ENCODE data around the gene SLC26A8.
"Not testable (repeated sequence)": the region's sequence is repeated elsewhere in the genome, so short reads cannot be mapped to it uniquely, and the experiment has no call there.

SLC26A8 gene

DNA sequence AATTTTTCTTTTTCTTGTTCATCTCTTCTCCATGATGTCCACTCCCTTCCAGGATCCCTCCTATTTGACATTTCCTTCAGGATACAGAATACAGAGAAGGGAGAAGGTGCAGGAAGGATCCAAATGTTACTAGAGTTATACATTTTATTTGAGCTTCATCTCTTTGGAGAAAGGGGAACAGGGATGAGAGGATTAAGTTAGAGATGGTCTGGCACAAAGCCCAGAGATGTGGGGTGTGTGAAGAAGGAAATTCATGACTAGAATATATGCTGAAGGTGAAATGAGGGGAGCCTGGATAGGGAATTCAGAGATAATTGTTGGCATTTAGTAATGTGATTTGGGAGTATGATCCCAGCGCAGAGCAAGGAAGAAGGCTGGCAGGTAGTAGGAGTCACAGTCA lies 81.1 kb downstream of the SLC26A8 start:
- no peak for DNase-seq (ENCODE audit: low read depth)

DNA sequence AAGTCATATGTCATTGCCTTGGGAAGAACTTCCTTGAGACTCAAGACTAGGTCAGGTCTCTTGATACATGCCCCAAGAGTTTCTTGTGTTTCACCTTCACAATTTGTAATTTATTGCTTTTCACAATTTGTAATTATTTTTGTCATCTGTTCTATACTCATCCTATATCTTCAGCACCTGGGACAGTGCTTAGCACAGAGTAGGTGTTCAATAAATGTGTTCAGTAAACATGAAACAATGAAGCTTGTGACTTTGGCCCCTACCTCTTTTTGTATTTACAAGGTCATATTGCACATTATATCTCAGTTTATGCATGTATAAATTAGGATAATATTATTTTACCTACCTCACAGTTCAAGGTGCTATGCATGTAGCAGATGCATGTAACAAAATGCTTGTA lies 82.1 kb downstream of the SLC26A8 start:
- no peak for DNase-seq (ENCODE audit: low read depth)

DNA sequence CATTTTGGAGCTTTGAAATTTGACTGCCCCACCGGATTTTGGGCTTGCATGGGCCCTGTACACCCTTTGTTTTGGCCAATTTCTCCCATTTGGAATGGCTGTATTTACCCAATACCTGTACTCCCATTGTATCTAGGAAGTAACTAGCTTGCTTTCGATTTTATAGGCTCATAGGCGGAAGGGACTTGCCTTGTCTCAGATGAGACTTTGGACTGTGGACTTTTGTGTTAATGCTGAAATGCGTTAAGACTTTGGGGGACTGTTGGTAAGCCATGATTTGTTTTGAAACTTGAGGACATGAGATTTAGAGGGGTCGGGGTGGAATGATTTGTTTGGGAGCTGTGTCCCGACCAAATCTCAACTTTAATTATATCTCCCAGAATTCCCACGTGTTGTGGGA lies 83.3 kb downstream of the SLC26A8 start:
- DNase-seq (ENCODE audit: low read depth), result not testable (repeated sequence)

DNA sequence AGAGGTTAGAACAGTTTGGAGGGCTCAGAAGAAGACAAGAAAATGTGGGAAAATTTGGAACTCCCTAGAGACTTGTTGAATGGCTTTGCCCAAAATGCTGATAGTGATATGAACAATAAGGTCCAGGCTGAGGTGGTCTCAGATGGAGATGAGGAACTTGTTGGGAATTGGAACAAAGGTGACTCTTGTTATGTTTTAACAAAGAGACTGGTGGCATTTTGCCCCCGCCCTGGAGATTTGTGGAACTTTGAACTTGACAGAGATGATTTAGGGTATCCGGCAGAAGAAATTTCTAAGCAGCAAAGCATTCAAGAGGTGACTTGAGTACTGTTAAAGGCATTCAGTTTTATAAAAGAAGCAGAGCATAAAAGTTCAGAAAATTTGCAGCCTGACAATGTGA lies 84.4 kb downstream of the SLC26A8 start:
- DNase-seq (ENCODE audit: low read depth), result not testable (repeated sequence)

DNA sequence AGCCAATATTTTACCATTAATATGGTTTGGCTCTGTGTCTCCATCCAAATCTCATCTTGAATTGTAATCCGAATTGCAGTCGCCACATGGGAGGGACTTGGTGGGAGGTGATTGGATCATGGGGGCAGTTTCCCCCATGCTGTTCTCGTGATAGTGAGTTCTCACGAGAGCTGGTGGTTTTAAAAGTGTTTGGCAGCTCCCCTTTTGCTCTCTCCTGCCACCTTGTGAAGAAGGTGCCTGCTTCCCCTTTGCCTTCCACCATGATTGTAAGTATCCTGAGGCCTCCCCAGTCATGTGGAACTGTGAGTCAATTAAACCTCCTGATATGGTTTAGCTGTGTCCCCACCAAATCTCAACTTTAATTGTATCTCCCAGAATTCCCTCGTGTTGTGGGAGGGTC lies 85.2 kb downstream of the SLC26A8 start:
- not testable (repeated sequence) for DNase-seq (ENCODE audit: low read depth)

DNA sequence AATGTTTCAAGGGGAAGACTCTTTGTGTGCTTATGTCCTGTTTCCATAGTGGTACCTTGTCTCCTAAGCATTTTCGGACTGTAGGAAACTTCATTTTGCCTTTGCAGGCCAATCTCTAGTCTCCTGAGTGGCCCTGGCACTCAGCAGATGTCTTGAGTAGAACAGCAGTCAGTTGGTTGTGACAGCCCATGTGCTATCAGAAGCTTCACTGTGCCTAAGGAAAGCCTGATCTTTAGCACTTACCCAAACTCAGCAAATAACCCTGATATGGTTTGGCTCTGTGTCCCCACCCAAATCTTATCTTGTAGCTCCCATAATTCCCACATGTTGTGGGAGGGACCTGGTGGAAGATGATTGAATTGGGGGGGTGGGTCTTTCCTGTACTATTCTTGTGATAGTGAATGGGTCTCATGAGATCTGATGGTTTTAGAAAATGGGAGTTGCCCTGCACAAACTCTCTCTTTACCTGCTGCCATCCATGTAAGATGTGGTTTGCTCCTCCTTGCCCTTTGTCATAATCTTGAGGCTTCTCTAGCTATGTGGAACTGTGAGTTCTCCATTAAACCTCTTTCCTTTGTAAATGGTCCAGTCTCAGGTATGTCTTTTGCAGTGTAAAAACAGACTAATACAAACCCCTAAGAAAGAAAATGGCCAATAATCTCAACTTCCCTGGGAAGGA lies 87.6 kb downstream of the SLC26A8 start:
- DNase-seq (ENCODE audit: low read depth), result no peak

DNA sequence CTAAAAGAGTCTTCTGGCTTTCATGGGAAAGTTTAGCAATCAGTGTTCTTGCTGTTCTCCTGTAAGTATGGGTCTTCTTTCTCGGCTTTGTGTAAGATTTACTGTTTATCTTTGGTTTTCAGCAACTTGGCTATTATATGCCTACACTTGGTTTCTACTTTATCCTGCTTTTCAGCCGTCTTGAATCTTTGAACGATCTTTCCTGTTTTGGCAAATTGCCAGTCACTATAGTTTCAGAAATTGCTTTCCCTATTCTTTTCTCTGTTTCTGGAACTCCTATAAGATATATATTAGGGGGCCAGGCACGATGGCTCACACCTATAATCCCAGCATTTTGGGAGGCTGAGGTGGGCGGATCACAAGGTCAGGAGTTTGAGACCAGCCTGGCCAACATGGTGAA lies 89.0 kb downstream of the SLC26A8 start:
- DNase-seq (ENCODE audit: low read depth), result no peak

DNA sequence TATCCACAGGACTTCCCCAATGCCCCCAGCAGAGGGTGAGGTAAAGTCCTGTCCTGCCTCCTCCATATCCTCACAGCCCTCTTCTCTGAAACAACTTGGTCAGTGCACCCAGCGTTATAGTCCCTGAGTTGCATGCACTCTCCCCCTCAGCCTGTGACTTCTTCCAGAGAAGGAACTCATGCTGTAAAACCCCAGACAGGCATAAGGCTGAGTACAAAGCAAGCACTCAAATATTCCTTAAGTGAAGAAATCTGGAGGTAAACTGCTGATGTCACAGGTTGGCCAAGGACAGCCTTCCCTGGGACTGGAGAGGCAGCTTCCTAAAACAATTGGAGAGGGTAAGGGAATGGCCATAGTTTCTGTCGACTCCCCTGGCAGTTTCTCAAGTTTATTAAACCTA lies 90.6 kb downstream of the SLC26A8 start:
- no peak for DNase-seq (ENCODE audit: low read depth)

DNA sequence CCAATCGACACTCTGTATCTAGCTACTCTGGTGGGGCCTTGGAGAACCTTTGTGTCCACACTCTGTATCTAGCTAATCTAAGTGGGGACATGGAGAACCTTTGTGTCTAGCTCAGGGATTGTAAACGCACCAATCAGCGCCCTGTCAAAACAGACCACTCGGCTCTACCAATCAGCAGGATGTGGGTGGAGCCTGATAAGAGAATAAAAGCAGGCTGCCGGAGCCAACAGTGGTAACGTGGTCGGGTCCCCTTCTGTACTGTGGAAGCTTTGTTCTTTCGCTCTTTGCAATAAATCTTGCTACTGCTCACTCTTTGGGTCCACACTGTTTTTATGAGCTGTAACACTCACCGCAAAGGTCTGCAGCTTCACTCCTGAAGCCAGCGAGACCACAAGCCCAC lies 92.6 kb downstream of the SLC26A8 start:
- not testable (repeated sequence) for DNase-seq (ENCODE audit: low read depth)

DNA sequence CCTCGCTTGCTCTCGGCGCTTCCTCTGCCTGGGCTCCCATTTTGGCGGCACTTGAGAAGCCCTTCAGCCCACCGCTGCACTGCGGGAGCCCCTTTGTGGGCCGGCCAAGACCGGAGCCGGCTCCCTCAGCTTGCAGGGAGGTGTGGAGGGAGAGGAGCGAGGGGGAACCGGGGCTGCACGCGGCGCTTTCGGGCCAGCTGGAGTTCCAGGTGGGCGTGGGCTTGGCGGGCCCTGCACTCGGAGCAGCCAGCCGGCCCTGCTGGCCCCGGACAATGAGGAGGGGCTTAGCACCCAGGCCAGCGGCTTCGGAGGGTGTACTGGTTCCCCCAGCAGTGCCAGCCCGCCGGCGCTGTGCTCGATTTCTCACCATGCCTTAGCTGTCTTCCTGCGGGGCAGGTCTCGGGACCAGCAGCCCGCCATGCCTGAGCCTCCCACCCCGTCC lies 93.3 kb downstream of the SLC26A8 start:
- no peak for DNase-seq (ENCODE audit: low read depth)

DNA sequence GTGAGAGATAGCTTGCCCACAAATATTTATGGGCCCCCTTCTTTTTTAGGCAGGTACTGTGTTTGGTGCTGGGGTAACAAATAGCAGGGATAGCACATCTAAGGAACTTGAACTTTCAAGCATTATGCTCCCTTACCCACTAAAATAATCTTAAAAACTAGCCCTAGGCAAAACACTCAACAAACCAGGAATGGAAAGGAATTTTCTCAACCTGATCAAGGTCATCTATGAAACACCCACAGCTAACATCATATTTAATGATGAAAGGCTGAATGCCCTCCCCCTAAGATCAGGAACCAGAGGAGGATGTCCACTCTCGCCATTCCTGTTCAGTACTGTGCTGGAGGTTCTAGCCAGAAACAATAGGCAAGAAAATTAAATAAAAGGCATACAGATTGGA lies 94.8 kb downstream of the SLC26A8 start:
- DNase-seq (ENCODE audit: low read depth), result no peak

DNA sequence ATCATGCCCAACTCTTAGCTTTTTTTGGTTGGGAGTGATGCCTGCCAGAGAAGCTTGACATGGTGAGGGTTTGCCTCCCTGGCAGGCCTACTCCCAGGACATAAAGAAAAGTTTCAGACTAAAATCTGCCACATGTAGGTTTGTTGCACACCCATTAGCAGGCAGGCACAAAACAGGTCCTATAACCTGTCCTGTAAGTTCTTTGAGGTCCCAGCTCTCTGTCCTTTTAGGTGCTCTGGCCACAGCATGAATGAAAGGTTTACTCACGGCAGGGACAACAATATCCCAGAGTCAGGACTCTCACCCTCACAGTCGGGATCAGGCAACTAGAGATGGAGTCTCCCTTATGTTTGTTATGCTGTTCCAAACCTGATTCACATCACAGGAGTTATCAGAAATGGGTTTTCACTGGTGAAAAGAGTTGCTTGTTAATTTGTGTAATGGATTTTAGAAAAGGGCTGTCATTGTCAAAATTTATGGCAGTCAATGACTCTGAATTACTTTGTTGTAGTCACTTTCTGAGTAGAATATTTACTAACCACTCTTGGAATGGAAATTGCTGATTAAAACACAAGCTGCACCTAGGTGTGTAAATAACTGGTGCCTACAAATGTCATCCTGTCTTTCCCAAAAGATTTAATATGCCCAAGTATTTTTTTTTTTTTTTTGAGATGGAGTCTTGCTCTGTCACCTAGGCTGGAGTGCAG lies 97.8 kb downstream of the SLC26A8 start:
- no peak for DNase-seq (ENCODE audit: low read depth)

DNA sequence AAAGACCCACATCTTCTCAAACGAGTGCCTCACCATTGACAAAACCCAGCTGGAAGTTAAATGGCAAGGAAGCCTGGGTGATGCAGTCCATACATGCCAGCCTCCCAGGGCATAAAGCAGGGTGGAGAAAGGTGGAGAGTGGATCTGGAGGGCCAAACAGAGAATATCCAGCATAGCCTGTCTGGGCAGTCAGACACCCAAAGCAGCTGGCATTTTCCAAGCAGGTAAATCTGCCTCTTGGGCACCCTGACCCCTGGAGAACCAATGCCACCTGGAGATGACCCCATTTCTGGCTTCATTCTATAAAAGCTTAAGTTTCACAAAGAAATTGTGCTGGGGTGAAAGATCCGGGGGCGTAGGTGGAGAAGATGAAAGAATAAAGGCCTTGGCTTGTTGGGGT lies 98.5 kb downstream of the SLC26A8 start:
- no peak for DNase-seq (ENCODE audit: low read depth)

DNA sequence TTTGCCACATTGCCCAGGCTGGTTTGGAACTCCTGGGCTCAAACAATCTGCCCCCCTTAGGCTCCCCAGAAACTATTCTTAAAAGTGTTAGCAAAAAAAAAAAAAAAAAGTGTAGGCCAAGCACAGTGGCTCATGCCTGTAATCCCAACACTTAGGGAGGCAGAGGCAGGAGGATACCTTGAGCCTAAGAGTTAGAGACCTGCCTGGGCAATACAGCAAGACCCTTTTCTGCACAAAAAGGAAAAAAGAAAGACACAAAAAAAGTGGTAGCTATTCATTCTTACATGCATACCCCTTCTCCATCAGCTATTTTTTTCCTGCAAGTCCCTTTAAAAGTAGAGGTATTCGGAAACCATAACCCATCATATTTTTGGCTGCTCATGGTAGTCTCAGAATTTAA lies 100.3 kb downstream of the SLC26A8 start:
- no peak for DNase-seq (ENCODE audit: low read depth)

DNA sequence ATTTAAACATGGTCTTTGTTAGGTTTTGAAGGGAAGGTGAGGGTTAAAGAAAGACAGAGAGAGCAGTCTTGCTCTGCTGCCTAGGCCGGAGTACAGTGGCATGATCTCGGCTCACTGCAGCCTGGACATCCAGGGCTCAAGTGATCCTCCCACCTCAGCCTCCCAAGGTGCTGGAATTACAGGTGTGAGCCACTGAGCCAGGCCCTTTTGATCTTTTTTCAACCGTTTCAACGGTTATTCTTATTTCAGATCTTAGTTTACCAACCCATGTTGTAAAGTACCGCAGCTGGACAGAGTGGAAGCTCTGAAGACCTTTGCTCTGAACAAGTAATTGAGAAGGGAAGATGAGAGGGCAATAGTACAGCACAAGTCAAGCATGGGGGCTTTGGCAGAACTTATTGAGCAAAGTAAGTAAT lies 102.3 kb downstream of the SLC26A8 start:
- no peak for DNase-seq (ENCODE audit: low read depth)

DNA sequence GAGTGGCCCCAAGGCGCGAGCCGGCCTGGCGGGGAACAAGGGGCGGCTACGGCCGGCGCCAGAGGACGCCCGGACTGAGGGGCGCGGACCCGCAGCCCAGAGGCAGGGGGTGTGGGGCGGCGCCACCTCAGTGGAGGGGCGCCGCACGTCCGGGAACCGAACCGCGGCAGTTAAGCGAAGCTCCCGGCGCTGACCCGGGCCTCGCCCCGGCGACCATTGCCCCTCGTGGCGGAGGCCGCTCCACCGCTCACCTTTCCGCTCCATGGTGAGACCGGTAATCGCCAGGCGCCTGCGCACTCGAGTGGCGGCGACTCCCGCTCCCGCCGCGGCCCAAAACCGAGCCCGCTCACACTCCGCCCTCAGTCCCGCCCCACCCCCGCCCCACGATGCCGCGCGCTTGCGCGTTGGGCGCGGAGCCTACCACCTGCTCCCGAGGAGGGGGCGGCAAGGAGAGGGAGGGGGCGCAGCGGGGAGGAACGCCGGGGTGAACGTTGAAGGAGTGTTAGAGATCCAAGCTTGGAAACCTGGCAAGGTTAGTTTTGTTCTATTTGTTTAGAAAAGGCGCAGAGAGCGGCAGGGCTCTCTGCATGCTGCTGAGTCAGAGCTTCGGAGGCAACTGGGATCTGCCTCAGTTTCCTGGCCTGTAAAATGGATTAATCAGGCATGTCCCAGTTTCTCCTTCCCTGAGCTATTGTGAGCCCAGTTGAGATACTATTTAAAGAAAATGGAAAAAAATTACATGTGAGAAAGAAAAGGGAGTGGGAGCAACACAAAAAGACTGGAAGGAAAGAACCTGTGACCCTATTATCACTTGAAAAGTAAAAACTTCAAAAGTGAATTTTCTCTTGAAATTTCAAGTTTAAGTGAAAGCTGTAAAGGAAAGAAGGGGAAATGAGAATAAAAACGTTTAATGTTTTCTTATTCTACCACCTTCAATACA lies 103.4 kb downstream of the SLC26A8 start, which contains the start of gene SRPK1:
SRPK1 (minus strand) TSS at position 306 of the 940 bp plus-strand sequence; CDS start at position 264, 42 bp downstream.
- DNase-seq (ENCODE audit: low read depth), result peak; percentile 73

DNA sequence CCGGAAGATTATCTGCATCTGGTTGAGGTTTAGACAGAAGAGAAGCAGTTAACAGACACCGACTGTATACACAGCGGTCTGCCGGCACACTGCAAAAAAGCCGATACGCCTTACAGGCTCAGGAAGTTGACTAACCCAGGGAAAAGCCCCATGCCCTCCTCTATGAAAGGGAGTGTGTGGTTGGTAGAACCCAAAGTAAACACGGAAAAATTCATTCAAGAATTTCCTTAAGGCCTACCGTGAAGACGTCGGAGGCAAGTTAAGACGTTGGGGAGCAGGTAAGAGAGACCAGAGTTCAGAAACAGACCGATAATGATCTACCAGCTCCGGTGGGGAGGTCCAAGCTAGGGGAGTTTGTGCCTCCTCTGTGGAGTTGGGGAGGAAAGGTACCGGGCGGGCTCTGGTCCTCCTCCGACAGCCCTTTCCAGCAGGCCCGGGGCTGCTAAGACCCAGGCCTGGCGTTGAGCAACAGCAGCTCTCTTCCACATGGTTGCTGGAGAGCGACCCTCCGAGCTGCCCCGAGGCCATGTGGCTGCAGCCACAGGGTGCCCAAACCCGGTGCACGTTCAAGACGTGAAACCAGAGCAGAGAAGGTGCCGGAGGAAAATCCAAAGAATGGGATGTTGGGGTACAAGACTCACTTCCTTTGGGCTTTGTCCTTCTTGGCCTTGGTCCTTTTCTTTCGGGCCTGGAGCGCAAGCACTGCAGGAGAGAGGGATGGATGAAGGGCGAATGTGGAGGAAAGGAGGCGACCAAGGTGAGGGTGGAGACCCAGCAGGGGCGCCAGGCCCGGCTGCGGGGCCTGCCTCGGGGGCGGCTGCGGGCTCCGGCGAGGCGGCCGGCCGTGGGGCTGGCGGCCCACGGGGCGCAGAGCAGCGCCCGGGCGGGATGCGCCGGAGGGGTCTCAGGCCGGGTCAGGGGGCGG lies 104.4 kb downstream of the SLC26A8 start:
- DNase-seq (ENCODE audit: low read depth), result peak; percentile 76

DNA sequence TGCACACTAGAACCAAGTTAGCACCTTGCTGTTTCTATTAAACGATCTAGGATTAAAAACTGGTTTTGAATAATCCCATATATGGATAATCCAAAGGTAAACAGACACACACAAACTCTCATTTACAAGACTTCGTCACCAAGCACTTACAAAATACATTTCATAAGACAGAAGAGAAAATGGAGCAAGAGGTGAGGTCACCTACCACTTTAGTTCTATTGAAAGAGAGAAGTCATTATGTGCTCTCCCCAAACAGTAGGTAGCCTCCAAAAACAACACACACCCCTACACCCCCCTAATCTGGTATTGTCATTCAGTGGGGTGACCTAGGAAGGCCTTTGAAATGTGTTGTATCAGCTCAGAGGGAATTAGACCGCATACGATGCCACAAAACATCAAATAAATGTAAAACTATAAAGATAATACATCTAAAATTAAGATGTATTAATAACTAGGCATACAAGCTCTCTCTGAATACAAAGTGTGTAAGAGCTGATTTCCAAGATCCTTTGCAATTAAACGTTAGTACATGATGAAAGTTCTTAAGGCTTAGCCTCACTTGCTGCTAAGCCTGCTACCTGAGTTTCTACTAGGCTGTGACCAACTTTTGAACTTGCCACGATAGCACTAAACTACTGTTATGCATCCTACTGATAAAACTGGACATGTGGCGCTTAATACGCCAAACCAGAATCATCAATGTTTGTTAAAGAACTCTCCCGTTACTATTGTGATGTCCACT lies 105.2 kb downstream of the SLC26A8 start:
- DNase-seq (ENCODE audit: low read depth), result peak; percentile 75

DNA sequence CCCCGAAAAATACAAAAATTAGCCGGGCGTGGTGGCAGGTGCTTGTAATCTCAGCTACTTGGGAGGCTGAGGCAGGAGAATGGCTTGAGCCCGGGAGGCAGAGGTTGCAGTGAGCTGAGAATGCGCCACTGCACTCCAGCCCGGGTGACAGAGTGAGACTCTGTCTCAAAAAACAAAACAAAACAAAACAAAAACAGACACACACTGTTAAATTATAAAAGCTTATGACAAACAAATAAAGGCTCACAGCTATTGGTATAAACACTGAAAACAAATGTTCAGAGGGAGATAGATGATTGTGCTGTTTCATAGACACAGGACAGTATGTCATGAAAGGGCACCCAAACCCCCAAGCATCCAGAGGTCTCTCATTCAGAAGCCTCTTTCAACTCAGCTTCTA lies 107.5 kb downstream of the SLC26A8 start:
- not testable (repeated sequence) for DNase-seq (ENCODE audit: low read depth)

DNA sequence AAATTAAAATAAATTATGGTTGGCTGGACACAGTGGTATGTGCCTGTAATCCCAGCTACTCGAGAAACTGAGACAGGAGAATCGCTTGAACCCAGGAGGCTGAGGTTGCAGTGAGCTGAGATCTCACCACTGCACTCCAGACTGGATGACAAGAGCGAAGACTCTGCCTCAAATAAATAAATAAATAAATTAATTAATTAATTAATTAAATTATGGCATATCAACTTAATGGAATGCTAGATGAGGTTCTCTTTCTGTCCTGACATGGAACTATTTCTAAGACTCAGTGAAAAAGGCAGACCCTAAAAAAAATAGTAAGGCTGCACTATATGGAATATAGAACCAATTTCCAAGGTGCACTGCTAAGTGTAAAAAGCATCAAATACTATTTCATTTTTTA lies 108.4 kb downstream of the SLC26A8 start:
- DNase-seq (ENCODE audit: low read depth), result no peak

DNA sequence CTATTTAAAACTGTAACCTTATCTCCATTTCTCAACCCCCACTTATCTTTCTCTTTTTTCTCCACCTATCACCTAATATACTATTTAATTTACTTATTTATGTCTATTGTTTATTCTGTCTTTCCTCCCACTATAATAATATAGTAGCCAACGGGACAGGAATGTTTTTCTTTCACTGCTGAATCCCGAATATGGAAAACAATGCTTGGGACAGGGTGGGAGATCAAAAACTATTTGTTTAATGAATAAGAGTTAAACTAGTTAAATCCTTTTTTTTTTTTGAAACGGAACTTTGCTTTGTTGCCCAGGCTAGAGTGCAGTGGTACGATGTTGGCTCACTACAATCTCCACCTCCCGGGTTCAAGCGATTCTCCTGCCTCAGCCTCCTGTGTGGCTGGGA lies 109.9 kb downstream of the SLC26A8 start:
- no peak for DNase-seq (ENCODE audit: low read depth)

All from amniotic epithelial cell (primary cell).